HEK293T (cell line): ENCODE measurements around the gene SLC25A31.

ENCODE experiments used
- CTCF ChIA-PET: fragments of 350-600 bp; formaldehyde crosslinking; extraction: SDS; loops from one replicate; lab custom pipeline; 2021; ENCODE audit warnings: antibody characterized with exemption, inconsistent platforms; lab: Yijun Ruan, JAX
- POLR2A ChIA-PET: fragments of 350-600 bp; formaldehyde crosslinking; extraction: SDS; loops from one replicate; lab custom pipeline; 2020; ENCODE audit warnings: antibody characterized with exemption, inconsistent platforms; lab: Yijun Ruan, JAX
- DNase-seq: peaks from one replicate; pipeline ENCODE4 v3.0.0; 2012; ENCODE audit warnings: mixed read lengths; ENCODE audit errors: extremely low spot score
- ARNT ChIP-seq: fragments of 450-650 bp; IDR thresholded peaks from 2 replicates; pipeline ENCODE4 v1.6.1; 2017; ENCODE audit warnings: mild to moderate bottlenecking
- BHLHE40 ChIP-seq: fragments of 450-650 bp; IDR thresholded peaks from 2 replicates; pipeline ENCODE4 v1.6.1; 2016; ENCODE audit warnings: mild to moderate bottlenecking, moderate library complexity, borderline replicate concordance
- CTBP1 ChIP-seq: fragments of 450-650 bp; IDR thresholded peaks from 2 replicates; pipeline ENCODE4 v1.6.1; 2016; ENCODE audit warnings: borderline replicate concordance
- ELF4 ChIP-seq: fragments of 450-650 bp; IDR thresholded peaks from 2 replicates; pipeline ENCODE4 v1.6.1; 2017; ENCODE audit warnings: antibody characterized with exemption
- FOXA1 ChIP-seq: fragments of 450-650 bp; IDR thresholded peaks from 2 replicates; pipeline ENCODE4 v1.6.1; 2016; ENCODE audit warnings: mild to moderate bottlenecking
- FOXK2 ChIP-seq: fragments of 450-650 bp; IDR thresholded peaks from 2 replicates; pipeline ENCODE4 v1.6.1; 2016; ENCODE audit warnings: mild to moderate bottlenecking
- FOXM1 ChIP-seq: fragments of 450-650 bp; IDR thresholded peaks from 2 replicates; pipeline ENCODE4 v1.6.1; 2017; ENCODE audit warnings: mild to moderate bottlenecking, borderline replicate concordance
- HDGF ChIP-seq: fragments of 450-650 bp; IDR thresholded peaks from 2 replicates; pipeline ENCODE4 v1.6.1; 2017; ENCODE audit warnings: antibody characterized with exemption, borderline replicate concordance
- L3MBTL2 ChIP-seq: fragments of 450-650 bp; conservative IDR thresholded peaks from 2 replicates; pipeline ENCODE4 v1.6.1; 2016; ENCODE audit warnings: mild to moderate bottlenecking
- LEF1 ChIP-seq: fragments of 450-650 bp; IDR thresholded peaks from 2 replicates; pipeline ENCODE4 v1.6.1; 2017; ENCODE audit warnings: mild to moderate bottlenecking, borderline replicate concordance
- NFRKB ChIP-seq: fragments of 450-650 bp; IDR thresholded peaks from 2 replicates; pipeline ENCODE4 v1.6.1; 2016; ENCODE audit warnings: mild to moderate bottlenecking, moderate library complexity
- SP1 ChIP-seq: fragments of 450-650 bp; IDR thresholded peaks from 2 replicates; pipeline ENCODE4 v1.6.1; 2017
- SUZ12 ChIP-seq: fragments of 450-650 bp; IDR thresholded peaks from 2 replicates; pipeline ENCODE4 v1.6.1; 2016; ENCODE audit warnings: mild to moderate bottlenecking
- TARDBP ChIP-seq: fragments of 450-650 bp; IDR thresholded peaks from 2 replicates; pipeline ENCODE4 v1.6.1; 2016
- ZNF384 ChIP-seq: fragments of 450-650 bp; IDR thresholded peaks from 2 replicates; pipeline ENCODE4 v1.6.1; 2016
- TF ChIP-seq, protein P1 (sequence below): fragments of 450-650 bp; IDR thresholded peaks from 2 replicates; pipeline ENCODE4 v1.6.1; 2016

SLC25A31 gene

DNA sequence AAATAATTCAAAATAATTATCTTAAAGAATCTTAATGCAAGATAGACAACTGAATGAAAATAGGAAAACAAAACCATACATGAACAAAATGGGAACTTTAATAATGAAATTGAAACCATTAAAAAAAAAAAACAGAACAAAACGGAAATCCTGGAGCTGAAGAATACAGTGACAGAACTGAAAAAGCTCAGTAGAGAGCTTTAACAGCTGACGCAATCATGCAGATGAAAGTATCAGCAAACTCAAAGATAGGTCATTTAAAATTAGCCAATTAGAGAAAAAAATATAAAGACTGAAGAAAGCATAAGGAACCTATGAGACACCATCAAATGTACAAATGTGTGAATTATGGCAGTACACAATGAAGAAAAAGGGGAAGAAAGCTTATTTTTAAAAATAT is 18.8 kb downstream of the SLC25A31 start:
- DNase-seq, result no peak
- ChIA-PET POLR2A (no interaction called here), CTCF (no interaction called here)
- TF ChIP-seq ZNF384 (no peak), SUZ12 (no peak), ELF4 (no peak), LEF1 (no peak), FOXM1 (no peak), L3MBTL2 (no peak), TARDBP (no peak), SP1 (no peak), CTBP1 (no peak), FOXK2 (no peak), FOXA1 (no peak), NFRKB (no peak), BHLHE40 (no peak), HDGF (no peak)

DNA sequence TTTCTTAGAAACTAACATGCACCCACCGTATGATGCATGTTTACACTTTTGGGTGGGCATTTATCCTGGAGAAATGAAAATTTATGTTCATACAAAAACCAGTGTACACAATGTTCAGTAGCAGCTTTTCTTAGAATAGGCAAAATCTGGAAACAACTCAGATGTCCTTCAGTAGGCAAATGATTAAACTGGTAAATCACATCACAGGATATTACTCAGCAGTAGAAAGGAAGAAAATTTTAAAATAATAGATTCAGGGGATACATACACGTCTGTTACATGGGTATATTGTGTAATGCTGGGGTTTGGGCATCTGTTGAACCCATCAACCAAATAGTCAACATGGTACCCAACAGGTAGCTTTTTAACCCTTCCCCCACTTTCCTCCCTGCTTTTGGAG is 26.7 kb downstream of the SLC25A31 start:
- CTCF ChIA-PET, result no interaction called here
- DNase-seq, result no peak
- TF ChIP-seq ARNT (no peak), BHLHE40 (no peak), L3MBTL2 (no peak), CTBP1 (no peak), FOXK2 (no peak), FOXM1 (no peak), HDGF (no peak), ZNF384 (no peak), SUZ12 (no peak), NFRKB (no peak), LEF1 (no peak), TARDBP (no peak)
- TF ChIP-seq, protein P1, sequence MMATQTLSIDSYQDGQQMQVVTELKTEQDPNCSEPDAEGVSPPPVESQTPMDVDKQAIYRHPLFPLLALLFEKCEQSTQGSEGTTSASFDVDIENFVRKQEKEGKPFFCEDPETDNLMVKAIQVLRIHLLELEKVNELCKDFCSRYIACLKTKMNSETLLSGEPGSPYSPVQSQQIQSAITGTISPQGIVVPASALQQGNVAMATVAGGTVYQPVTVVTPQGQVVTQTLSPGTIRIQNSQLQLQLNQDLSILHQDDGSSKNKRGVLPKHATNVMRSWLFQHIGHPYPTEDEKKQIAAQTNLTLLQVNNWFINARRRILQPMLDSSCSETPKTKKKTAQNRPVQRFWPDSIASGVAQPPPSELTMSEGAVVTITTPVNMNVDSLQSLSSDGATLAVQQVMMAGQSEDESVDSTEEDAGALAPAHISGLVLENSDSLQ, result no peak
- POLR2A ChIA-PET, result interaction anchor here (1.0 kb wide), 1 partner anchor 134 kb away, joined by 3 read pairs; no protein-coding TSS in a partner anchor

DNA sequence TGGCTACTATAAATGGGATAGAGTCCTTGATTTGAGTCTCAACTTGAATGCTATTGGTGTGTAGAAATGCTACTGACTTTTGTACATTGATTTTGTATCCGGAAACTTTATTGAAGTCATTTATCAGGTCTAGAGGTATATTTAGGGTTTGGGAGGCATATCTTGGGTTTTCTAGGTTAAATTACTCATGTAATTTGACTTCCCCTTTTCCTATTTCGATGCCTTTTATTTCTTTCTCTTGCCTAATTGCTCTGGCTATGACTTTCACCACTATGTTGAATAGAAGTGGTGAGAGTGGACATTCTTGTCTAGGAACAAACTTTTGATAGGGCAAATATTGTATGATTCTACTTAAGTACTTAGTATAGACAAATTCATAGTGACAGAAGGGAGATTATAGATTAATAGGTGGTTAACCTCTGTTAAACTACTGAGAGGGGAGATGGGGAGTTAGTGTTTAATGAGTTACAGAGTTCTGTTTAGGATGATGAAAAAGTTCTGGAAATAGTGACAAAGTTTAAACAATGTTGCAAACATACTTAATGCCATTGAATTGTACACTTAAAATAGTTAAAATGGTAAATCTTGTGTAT is 29.1 kb downstream of the SLC25A31 start:
- POLR2A ChIA-PET, result no interaction called here
- TF ChIP-seq TARDBP (no peak), L3MBTL2 (no peak), BHLHE40 (no peak), FOXA1 (no peak), ARNT (no peak), SP1 (no peak), CTBP1 (no peak), ELF4 (no peak), FOXM1 (no peak), ZNF384 (no peak), LEF1 (no peak), SUZ12 (no peak), FOXK2 (no peak), HDGF (no peak)
- TF ChIP-seq, protein P1, result no peak
- CTCF ChIA-PET, result no interaction called here
- no peak for DNase-seq

DNA sequence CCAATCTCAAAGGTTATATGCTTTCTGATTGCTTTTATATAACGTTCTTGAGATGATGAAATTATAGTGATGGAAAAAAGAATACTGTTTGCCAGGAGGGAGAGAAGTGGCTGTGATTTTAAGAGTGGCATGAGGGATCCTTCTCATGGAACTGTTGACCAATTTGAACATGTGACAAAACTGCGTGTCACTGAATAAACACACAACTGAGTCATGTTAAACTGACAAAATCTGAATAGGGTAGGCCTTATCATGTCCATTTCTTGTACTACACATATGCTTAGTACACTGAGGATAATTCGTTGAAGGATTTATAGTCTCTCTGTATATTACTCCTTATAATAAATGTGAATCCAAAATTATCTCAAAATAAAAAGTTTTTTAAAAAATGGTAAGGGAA is 29.7 kb downstream of the SLC25A31 start:
- DNase-seq, result no peak
- no peak for TF ChIP-seq BHLHE40
- TF ChIP-seq FOXA1, result no peak
- TF ChIP-seq ELF4, result no peak
- TF ChIP-seq SP1, result no peak
- no peak for TF ChIP-seq TARDBP
- TF ChIP-seq, protein P1, result no peak
- TF ChIP-seq L3MBTL2, result no peak
- TF ChIP-seq FOXK2, result no peak
- TF ChIP-seq LEF1, result no peak
- CTCF ChIA-PET, result no interaction called here
- POLR2A ChIA-PET, result no interaction called here

DNA sequence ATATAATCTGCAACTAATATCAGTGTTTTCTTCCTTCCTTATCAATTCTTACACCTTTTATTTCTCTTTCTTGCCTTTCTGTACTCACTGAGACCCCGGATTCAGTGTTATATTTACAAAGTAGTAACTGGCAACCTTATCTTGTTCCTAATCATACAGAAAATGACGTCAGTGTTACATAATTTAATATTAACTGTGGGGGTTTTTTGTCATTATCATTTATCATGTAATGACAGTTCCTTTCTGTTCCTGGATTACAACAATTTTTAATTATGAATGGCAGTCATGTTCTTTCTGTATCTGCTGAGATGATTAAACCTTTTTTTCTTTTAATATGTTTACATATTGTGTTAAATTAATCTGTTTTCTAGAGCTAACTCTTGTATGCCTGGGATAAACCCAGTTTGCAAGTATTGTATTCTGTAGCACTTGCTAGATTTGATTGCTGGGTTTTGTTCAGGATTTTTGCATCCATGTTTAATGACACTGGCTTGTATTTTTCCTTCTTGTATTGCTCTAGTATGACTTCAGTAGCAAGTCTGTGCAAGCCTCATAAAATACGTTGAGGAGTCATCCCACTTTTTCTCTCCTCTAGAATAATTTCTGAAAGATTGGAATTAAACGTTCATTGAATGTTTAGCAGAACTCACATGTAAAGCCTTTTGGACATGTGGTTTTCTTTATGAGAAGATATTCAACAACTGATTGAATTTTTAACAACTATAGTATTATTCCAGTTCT is 41.5 kb downstream of the SLC25A31 start:
- ChIA-PET POLR2A (no interaction called here), CTCF (no interaction called here)
- no peak for DNase-seq
- TF ChIP-seq BHLHE40 (no peak), ARNT (no peak), SUZ12 (no peak), LEF1 (no peak), ZNF384 (no peak), FOXK2 (no peak)
- TF ChIP-seq, protein P1, result 0 out of 2 replicates have a peak, but pooled peaks have one; percentile 7
